H1 (cell line): ENCODE measurements around the gene SLC19A1. TPM values are rescaled to one million over a fixed set of nuclear protein-coding genes. Genes with fewer than 3 reads are reported as not detected.

Source experiments
- BRCA1 ChIP-seq: IDR thresholded peaks from 2 replicates; pipeline ENCODE4 v1.6.1; 2012; ENCODE audit warnings: low read depth, low read length, improper control_type of control experiment
- CEBPB ChIP-seq: IDR thresholded peaks from 2 replicates; pipeline ENCODE4 v1.6.1; 2012; ENCODE audit warnings: low read depth, low read length
- CHD2 ChIP-seq: IDR thresholded peaks from 2 replicates; pipeline ENCODE4 v1.6.1; 2012; ENCODE audit warnings: low read length, improper control_type of control experiment
- CTBP2 ChIP-seq: IDR thresholded peaks from 2 replicates; pipeline ENCODE4 v1.7.0; 2011; ENCODE audit warnings: borderline replicate concordance, mild to moderate bottlenecking, moderate library complexity, mixed read lengths, low read length; ENCODE audit not compliant: insufficient read depth, insufficient read length
- HDAC6 ChIP-seq: IDR thresholded peaks from one replicate; pipeline ENCODE4 v1.7.1; 2012; ENCODE audit warnings: low read depth, mild to moderate bottlenecking, inconsistent platforms, low read length, moderate library complexity
- KDM1A ChIP-seq: fragments of 200-600, 300-600 bp; sonication (generic); IDR thresholded peaks from 2 replicates; pipeline ENCODE4 v1.7.1; 2016; ENCODE audit warnings: mild to moderate bottlenecking, low read length, borderline replicate concordance
- SIN3A ChIP-seq, 2 experiments: IDR thresholded peaks in 1 of 2; conservative IDR thresholded peaks in 1 of 2; 2 replicates each; pipeline ENCODE4 v1.6.1; 2011 to 2012; ENCODE audit warnings: low read length in 2 of 2, improper control_type of control experiment in 1 of 2, low read depth in 1 of 2, mild to moderate bottlenecking in 1 of 2
- TAF1 ChIP-seq: IDR thresholded peaks from 2 replicates; pipeline ENCODE4 v1.6.1; 2011; ENCODE audit warnings: mild to moderate bottlenecking, low read depth, low read length
- TBP ChIP-seq: IDR thresholded peaks from 2 replicates; pipeline ENCODE4 v1.6.1; 2011; ENCODE audit warnings: low read depth, low read length, improper control_type of control experiment
- TCF12 ChIP-seq: IDR thresholded peaks from 2 replicates; pipeline ENCODE4 v1.6.1; 2011; ENCODE audit warnings: low read depth, mild to moderate bottlenecking, low read length
- polyA plus RNA-seq, 7 experiments: library from polyadenylated mRNA; depleted of rRNA in 3 of 7; stranded (reverse) in 5 of 7; unstranded in 2 of 7; fragments of >200 nt in 5 of 7; fragments of 200-250 nt in 2 of 7; gene quantifications; 1 replicate in 5 of 7; 2 replicates in 1 of 7; 4 replicates in 1 of 7; pipeline versions ENCODE4 v1.2.1 to v1.2.3, GENCODE V29; 2011 to 2013; ENCODE audit warnings: missing spikeins in 2 of 7, mixed read lengths in 2 of 7
- total RNA-seq: library from RNA; stranded (reverse); fragmentation: NEBNext Ultra II Directional; extraction: Animal tissue kit (Norgen Biotek cat#: 25700); gene quantifications from 2 replicates; pipeline ENCODE4 v1.2.1, GENCODE V29; 2021
- TF ChIP-seq, protein P1 (sequence below): fragments of 300-600 bp; sonication (generic); IDR thresholded peaks from 2 replicates; pipeline ENCODE4 v1.7.1; 2012; ENCODE audit warnings: low read length, moderate library complexity, mild to moderate bottlenecking, inconsistent platforms; ENCODE audit not compliant: insufficient replicate concordance
- TF ChIP-seq, protein P2 (sequence below): IDR thresholded peaks from 2 replicates; pipeline ENCODE4 v1.6.1; 2011; ENCODE audit warnings: low read depth, mild to moderate bottlenecking, low read length; ENCODE audit not compliant: insufficient read depth

Gene SLC19A1
- total and polyA plus RNA-seq, 2 of the 8 experiments (the other 6 are each of a cell fraction or from before 2014, with no cell fraction given) = 31.6 to 43.8 TPM

DNA sequence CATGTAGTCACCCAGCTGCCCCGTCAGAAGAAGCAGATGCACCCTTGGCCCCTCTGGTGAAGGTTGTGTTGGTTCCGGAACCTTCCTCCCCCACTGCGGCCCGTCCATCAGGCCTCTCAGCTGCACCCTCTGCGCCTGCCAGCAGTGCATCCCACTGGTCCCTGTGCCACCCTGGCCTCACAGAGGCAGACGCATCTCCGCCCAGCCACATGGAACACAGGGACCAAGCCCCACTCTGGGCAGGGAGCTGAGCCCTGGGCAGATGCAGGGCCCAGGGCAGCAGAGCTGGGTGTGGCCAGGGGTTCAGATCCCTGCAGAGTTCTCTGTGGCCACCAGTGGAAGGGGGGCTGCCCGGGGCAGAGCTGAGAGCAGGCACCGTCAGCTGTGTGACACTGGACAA lies 50.6 kb downstream of the SLC19A1 start (continued):
- TF ChIP-seq, protein P1, sequence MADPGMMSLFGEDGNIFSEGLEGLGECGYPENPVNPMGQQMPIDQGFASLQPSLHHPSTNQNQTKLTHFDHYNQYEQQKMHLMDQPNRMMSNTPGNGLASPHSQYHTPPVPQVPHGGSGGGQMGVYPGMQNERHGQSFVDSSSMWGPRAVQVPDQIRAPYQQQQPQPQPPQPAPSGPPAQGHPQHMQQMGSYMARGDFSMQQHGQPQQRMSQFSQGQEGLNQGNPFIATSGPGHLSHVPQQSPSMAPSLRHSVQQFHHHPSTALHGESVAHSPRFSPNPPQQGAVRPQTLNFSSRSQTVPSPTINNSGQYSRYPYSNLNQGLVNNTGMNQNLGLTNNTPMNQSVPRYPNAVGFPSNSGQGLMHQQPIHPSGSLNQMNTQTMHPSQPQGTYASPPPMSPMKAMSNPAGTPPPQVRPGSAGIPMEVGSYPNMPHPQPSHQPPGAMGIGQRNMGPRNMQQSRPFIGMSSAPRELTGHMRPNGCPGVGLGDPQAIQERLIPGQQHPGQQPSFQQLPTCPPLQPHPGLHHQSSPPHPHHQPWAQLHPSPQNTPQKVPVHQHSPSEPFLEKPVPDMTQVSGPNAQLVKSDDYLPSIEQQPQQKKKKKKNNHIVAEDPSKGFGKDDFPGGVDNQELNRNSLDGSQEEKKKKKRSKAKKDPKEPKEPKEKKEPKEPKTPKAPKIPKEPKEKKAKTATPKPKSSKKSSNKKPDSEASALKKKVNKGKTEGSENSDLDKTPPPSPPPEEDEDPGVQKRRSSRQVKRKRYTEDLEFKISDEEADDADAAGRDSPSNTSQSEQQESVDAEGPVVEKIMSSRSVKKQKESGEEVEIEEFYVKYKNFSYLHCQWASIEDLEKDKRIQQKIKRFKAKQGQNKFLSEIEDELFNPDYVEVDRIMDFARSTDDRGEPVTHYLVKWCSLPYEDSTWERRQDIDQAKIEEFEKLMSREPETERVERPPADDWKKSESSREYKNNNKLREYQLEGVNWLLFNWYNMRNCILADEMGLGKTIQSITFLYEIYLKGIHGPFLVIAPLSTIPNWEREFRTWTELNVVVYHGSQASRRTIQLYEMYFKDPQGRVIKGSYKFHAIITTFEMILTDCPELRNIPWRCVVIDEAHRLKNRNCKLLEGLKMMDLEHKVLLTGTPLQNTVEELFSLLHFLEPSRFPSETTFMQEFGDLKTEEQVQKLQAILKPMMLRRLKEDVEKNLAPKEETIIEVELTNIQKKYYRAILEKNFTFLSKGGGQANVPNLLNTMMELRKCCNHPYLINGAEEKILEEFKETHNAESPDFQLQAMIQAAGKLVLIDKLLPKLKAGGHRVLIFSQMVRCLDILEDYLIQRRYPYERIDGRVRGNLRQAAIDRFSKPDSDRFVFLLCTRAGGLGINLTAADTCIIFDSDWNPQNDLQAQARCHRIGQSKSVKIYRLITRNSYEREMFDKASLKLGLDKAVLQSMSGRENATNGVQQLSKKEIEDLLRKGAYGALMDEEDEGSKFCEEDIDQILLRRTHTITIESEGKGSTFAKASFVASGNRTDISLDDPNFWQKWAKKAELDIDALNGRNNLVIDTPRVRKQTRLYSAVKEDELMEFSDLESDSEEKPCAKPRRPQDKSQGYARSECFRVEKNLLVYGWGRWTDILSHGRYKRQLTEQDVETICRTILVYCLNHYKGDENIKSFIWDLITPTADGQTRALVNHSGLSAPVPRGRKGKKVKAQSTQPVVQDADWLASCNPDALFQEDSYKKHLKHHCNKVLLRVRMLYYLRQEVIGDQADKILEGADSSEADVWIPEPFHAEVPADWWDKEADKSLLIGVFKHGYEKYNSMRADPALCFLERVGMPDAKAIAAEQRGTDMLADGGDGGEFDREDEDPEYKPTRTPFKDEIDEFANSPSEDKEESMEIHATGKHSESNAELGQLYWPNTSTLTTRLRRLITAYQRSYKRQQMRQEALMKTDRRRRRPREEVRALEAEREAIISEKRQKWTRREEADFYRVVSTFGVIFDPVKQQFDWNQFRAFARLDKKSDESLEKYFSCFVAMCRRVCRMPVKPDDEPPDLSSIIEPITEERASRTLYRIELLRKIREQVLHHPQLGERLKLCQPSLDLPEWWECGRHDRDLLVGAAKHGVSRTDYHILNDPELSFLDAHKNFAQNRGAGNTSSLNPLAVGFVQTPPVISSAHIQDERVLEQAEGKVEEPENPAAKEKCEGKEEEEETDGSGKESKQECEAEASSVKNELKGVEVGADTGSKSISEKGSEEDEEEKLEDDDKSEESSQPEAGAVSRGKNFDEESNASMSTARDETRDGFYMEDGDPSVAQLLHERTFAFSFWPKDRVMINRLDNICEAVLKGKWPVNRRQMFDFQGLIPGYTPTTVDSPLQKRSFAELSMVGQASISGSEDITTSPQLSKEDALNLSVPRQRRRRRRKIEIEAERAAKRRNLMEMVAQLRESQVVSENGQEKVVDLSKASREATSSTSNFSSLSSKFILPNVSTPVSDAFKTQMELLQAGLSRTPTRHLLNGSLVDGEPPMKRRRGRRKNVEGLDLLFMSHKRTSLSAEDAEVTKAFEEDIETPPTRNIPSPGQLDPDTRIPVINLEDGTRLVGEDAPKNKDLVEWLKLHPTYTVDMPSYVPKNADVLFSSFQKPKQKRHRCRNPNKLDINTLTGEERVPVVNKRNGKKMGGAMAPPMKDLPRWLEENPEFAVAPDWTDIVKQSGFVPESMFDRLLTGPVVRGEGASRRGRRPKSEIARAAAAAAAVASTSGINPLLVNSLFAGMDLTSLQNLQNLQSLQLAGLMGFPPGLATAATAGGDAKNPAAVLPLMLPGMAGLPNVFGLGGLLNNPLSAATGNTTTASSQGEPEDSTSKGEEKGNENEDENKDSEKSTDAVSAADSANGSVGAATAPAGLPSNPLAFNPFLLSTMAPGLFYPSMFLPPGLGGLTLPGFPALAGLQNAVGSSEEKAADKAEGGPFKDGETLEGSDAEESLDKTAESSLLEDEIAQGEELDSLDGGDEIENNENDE = no peak
- no peak for TF ChIP-seq CEBPB
- no peak for TF ChIP-seq CHD2
- no peak for TF ChIP-seq KDM1A
- no peak for TF ChIP-seq TCF12
- no peak for TF ChIP-seq BRCA1
- TF ChIP-seq TAF1 = no peak
- no peak for TF ChIP-seq CTBP2
- no peak for TF ChIP-seq TBP
- no peak for TF ChIP-seq HDAC6
- no peak for TF ChIP-seq SIN3A (conservative IDR thresholded peaks at IDR 0.05 in 1 of 2, IDR thresholded peaks at IDR 0.05 in 1 of 2; ENCODE audit: low read depth in 1 of 2, low read length in 2 of 2)
- TF ChIP-seq, protein P2, sequence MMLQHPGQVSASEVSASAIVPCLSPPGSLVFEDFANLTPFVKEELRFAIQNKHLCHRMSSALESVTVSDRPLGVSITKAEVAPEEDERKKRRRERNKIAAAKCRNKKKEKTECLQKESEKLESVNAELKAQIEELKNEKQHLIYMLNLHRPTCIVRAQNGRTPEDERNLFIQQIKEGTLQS = no peak
